GM21526 (cell line): ENCODE measurements around the gene GNAQ.

Experiments
- ATAC-seq: cut with Tn5 transposase; IDR thresholded peaks from one replicate; pipeline ENCODE4 v1.9.1; 2021; ENCODE audit warnings: moderate library complexity; ENCODE audit not compliant: unreplicated experiment, low FRiP score

The GNAQ gene

DNA sequence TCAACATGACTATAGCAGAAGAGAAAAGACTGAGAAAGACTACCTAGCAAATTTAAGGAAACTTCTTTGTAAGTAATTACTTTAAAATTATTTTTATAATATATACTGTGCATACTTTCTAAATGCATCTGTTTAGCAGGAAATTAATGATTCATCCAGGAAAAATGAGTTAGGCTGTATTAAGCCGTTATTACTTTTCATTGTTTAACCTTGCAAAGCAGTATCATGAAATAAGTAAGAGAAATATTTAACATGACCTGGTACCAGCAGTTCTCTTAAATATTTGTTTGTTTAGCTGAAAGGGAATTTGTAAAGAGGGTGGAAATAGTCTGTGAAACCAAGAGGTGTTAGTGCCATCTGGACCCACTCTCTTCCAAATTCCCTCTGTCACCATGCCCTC, 175.0 kb downstream of the GNAQ start:
- ATAC-seq, result no peak

DNA sequence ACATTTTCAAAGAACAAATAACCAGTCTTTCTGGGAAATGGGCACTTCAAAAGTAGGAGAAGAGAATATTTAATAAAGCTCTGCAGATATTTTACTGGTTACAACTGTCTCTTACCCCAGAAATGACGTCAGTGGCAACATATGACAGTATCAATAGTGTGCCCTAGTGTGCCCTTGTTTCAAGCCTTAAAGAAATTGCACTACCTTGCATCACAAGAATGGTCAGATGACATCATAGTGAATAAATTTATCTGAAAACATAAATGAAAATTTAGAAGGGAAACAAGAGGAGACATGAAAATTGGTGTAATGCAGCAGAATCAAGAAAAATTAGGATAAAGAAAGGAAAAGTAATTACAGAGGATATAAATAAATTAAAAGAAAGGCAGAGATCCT, 176.7 kb downstream of the GNAQ start:
- ATAC-seq, result no peak

DNA sequence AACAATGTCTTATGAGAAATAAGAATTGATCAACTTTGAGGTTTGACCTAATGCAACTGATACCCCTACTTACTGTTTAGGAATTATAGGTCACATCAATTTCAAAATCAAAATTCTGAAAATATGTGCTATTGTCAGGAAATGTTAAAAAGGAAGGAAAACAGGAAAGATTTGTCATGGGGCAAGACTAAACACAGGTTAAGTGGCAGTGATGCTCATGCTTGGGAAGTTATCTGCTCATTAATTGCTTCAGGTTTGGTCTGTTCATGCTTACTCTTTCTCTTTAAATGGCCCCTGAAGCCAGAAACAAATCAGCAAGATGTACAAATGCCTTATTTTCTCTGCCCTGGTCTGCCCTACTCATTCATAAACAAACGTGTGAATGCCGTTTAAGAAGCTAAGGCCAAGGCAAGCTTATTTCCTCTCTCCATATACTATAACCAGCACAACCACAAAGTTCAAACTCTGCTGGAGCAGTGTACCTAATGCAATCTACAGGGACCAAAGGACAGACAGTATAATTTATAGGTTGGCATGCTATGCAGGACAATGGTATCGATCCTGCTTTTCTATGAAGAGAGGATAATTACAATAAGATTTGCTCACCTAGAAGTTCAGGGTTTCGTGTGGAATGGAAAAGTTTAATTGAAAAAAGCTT, 177.2 kb downstream of the GNAQ start:
- no peak for ATAC-seq

DNA sequence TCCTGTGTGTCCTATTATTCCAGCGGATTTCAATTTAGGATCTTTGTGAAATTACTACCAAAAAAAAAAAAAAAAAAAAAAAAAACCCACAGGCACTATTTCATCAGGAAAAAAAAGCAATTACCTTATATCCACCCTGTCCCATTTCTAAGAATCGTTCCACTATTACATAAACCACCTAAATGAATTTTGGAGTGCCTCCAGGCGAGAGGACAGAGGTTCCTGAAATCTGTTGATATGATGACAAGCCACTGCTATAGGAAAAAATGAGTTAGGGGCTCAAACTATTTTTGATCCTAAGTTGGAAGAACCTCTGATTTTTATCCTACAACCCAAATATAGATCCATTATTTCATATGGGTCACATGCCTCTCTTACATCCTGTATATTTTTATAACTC, 177.9 kb downstream of the GNAQ start:
- no peak for ATAC-seq

DNA sequence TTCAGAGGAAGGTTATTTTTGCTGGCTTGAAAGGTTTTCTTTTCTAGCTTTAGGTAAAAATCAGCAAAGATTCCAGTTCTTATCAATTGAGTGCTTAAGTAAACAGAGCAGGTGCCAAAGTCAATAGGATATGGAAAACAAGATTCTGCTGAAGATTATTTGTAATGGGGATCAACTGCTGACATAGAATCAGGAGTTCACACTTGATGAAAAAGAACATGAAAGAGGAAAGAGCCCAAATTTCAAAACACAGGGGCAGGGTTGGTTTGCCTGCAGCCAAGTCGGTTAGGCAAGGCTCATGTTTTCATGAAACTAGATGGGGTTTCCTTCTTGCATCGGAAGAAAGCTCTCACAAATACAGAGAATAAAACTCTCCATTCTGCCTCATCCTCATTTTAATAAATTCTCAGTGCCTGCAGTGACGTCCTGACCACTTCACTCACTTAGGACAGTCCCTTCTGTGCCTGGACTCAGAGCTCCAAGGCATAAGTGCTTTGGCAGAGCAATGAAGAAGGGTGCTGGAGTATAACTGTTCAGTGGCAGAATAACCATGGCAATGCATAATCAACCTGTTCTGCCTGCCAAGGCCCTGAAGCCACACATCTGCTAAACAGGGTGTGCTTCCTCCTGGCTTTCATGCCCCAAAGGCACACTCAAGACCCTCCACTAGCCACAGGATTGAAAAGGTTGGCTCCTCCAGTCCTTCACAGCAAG, 179.6 kb downstream of the GNAQ start:
- ATAC-seq, result no peak

DNA sequence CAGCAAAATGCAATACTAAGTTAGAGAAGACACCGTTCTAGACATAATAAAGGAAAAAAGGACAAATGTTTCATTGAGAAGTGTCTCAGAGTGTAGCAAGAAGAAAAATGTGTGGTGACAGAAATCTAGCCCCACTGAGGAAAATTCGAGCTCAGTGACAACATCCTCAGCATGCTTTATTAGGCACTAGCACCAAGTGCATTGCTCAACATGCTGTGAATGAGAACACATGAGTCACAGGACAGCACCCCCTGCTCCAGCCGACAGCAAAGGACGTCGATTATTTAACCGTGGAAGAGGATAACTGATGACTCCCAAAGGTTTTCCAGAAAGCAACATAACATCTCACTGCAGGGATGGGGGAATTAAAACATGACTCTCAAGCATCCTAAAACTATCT, 182.7 kb downstream of the GNAQ start:
- ATAC-seq, result no peak

DNA sequence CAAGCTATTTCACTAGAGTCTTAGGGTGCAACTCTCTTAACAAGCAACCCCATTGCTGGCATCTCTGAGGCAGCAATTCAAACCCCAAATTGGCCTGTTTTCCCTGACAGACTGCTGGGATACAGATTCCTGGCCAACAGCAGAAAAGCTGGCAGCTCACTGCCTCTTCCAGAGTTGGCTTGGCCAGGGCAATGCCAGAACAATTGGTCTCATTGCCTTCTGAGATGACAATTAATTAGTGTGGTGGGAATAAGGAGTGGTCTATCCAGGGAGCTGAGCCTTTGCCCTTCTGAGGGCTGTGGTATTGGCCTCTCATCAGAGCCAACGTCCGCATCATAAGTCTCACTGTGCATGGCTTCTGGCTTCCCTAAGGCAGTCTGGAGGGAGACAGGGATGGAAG, 183.2 kb downstream of the GNAQ start:
- no peak for ATAC-seq

DNA sequence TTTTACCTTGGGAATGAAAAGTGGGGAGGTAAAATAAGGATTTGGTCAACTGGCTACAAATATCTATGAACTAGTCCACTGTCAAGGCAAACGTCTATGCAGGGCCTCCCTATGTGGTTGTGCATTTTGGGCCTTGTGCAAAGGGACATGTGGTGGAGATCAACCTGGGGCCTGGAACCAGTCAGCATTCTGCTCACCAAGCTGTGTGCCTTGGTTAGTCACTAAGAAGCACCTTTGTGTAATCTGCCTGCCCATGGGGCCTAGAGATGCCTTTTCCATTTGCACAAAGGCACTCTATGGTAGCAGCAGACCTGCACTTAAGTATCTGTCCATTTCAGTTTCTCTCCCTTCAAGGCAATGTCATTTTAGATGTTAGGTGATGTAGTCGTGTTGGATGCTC, 184.0 kb downstream of the GNAQ start:
- no peak for ATAC-seq

DNA sequence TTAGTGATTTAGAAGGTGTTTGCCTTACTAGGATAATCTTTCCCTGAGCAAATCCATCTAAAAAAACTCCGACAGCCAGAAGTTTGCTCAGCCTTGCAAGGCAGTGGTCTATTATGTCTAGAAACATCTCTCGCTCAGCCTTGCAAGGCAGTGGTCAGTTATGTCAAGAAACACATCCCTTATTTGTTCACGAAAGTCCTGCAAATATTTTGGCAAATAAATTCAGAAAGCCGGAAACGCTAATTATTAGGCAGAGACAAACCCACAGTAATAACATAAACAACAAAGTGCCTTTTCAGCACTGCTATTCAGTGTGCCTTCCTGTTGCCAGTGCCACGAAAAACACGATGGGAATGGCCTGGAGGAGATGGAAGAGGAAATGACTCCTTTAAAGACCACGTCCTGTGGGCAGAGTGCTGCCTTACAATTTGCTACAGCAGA, 184.5 kb downstream of the GNAQ start:
- ATAC-seq, result no peak

DNA sequence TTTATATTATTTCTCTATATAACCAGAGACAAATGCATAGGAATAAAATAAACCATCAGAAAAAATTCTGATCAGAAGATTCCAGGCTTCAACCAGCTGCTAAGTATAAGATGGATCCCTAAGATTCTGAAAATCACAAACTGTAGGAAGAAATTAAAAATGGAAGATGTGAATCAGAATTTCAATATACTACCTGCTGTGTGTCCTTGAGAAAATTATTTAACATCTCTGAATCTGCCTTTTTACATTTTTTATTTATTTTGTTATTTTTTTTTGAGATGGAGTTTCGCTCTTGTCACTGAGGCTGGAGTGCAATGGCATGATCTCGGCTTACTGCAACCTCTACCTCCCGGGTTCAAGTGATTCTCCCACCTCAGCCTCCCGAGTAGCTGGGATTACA, 187.2 kb downstream of the GNAQ start:
- no peak for ATAC-seq

DNA sequence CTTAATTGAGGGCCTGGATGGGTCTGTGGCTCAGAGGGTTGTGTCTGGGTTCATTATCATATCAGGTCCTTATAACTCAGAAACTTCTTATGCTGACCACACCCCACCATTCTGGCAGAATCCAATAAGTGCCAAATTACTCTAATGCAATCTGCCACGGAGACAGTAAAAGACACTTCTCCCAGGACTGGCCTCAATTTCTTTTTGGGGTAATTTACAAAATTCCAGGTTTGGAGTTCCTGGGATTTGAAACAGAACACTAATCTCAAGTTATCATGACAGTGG, 187.8 kb downstream of the GNAQ start:
- no peak for ATAC-seq

DNA sequence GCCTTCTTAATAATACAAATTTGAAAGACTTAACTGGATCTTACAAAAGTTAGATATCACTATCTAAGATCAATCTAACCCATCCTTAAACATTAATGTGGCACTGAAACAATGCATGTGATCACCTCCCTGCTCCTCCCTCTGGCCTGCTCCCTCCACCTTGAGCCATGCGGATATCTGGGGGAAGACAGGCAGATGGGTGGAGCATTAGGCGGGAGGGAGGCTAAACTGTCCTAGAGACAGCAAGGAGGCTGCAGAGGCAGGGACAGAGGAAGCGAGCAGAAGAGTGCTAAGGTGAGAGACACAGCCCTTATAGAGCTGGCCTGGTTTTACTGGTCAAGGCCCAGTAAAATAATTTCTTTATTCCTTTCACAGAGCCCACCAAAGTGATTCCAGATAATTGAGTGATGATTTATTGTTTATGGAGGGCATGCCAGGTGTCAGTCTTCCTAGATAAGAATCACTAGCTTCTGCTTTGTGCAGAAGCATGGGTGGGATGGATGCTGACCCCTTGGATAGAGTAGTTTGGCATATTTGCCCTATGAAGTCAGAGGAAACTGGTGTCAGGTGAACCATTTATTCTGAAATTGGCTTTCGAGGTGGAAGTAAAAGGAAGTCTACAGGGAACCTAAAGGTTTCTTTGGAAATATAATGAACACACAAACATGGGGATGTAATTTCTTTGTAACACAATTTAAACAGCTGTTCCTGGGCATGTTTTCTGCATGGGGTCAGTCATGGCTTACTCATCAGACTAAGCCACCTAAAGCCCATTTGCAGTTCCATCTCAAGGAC, 188.3 kb downstream of the GNAQ start:
- no peak for ATAC-seq

DNA sequence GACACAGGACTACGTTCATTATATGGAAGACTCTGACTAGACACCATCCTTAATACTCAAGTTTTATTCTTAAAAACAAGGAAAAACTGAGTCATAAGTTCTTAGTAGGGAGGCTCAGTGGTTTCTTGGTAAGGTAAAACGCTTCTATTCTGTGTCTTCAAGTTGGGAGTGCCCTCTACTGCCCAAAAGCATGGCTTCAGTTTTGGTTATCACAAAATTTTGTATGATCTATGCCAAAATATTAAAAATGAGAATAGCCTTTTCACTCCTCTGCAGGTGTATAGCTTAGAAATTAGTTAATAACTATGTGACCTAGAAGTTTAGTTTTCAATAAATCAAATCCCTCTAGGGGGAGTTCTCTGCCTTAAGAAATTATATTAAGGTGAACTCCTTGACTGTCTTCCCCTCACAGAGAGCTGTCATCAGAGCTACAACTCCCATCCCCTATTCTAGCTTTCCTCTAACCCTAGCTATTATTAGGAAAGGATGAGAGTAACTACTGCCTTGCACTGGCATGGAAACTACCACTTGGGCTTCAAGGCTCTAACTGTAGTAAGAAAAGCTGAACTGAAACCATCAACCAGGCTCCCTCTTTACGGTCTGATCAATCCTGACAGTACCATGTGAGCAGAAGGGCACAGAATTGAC, 189.7 kb downstream of the GNAQ start:
- ATAC-seq, result peak; percentile 93

DNA sequence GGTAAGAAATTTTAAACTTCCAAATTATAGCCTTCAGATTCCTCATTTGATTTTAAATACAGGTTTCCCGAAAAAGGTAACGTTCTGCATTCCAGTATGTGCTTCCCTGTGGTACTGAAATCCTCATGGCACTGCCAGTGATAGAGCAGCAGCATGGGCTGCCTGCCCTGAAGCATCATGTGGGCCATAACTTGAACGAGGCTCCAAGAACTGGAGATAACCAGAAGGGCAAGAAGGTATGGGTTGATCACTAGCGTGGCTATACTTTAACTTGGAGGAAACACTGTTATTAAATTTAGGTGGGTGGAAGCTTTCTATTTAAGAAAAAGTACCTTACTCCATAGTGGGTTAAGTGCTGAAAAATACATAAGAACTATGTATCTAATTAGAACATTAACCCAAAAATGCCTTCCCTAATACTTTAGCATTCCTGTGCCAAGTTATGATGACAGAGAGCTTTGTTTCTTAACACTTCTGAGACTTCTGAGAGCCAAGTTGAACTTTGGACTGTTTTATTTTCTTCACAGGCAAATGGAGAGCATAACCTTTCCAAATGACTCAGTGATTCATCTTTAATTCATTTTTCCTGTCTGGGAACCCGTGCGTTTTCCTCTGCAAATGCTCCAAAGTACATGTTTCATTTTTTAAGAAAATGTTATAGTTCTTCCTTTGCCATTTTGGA, 192.0 kb downstream of the GNAQ start:
- no peak for ATAC-seq

DNA sequence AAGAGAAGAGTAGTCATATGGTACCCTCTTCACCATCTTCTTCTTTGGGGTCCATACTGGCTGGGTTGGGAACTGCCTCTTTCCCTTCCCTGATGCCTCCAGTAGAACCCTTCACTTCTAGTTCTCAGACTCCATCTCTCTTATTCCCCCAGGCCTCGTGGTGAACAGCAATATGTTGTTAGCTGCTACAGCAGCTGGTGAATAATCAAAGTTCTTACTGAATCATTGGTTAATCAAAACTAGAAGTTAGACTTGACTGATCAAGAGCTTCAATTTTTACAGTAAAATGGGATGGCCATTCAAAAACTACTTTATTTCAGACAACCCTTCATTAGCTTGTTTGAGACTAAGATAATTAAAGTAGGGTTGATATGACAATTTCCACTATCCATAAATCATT, 192.6 kb downstream of the GNAQ start:
- ATAC-seq, result no peak

DNA sequence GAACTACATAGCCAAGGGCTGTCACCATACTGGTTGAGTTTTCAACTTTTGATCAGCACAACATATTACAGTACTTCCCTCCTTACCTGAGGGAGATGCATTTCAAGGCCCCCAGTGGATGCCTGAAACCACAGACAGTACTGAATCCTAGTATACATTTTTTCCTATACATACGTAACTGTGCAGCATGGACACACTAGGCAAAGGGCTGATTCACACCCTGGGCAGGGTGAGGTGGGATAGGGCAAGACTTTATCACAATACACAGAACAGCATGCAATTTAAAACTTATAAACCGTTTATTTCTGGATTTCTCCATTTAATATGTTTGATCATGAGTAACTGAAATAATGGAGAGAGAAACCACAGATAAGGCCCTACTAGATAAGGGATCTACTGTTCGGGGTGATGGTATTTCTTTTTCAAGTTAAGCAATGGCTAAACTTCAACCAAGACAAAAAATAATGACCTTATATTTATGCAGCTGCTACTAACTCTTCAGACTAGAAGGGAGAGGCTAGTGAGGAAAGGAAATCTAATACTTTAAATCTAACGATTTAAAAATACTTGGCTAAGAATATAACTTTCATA, 196.6 kb downstream of the GNAQ start:
- ATAC-seq, result no peak

DNA sequence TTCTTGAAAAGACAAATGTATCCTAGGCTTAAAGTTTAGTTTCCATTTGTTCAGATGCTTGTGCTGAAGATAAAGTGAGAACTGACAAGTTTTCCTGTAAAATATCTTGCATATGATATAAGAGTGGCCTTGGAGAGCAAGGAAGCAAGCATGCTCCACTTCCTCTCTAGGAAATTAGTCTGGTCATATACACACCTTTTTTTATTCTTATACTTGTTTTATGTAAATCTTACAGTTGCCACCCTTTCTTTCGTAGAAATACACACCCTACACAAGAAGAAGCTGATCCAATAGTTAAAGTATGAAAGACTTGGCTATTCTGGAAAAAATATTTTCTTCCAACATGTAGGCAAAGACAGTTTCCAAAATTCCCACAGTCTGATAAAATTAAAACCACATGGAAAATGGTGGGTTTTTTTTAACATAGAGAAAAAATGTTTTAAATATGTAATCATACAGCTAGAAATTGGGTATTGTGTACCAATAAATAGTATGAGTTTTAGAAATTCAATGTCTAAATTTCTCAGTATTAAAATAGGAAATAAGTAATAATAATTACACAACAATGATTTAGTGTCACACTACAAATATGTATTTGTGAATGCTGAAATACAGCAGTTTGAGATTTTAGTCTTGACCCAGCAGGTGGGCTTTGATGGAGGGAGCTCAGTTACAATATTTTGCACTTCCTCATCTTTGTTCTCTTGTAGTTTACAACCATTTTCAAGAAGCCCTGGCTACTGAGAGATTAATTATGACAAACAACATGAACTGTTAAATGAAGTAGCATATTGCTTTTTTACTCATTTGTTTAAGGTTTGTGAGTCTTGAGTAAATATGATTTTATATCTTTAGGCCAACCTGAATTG, 197.8 kb downstream of the GNAQ start:
- no peak for ATAC-seq

DNA sequence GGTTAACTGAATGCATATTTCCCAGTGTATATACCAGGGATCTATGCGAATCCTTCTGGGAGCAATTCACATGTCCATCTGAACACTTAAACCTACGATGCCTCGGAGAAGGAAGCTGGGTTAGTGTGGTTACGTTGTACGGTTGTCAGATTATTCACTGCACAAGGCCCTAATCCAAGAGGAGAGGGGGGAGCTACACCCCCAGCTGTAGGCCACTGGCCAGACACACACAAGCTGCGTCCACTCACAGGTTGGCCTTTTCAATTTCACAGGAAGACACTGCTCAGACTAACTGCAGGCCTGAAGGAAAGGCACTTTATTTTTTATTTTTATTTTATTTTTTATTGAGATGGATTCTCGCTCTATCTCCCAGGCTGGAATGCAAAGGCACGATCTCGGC, 199.0 kb downstream of the GNAQ start:
- no peak for ATAC-seq

DNA sequence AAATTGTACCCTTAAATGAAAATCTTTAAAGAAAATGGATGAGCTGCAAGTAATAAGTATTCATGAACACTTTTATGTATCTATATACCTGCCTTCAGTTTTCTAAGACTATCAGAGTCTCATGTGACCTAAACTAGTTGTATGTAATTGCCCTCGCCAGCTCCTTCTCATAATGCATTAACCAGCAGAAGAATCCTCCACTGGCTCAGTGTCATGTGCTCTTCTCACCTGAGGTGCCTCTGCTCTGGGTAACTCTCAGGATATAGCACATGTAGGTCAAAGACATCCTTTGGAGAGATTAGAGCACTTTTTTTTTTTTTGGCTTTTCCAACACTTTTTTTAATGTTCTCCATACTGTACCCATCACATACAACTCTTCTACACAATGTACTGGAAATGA, 199.8 kb downstream of the GNAQ start:
- no peak for ATAC-seq
